COLO668 (cell line): Measurements from ENCODE around the gene KRT32.

ENCODE experiments used
- DNase-seq: peaks from one replicate; lab custom pipeline; 2025; ENCODE audit not compliant: unreplicated experiment; lab: John Stamatoyannopoulos, UW

Gene KRT32

DNA sequence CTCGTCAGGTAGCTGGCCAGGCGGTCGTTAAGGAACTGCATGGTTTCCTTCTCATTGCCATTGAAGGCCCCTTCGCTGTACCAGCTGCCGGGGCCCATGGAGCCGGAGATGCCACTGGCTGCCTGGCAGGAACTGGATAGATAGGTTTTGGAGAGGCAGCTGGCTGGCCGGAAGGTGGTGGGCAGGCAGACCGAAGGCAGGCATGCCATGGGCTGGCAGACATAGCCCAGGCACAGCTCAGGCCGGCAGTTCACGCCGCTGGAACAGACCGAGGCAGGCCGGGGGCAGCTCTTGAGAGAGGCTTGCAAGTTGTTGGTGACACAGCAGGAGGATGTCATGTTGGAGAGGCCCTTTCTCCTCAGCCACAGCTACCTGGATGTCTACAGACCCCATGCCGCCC lies at the start of gene KRT32:
Gene KRT32 (minus strand): TSS at position 399 of the 400 bp plus-strand sequence. CDS start 61 bp downstream, at position 338.
- DNase-seq = no peak

GRCh38 chr17:41516830-41517283 lies 49.7 kb upstream of the KRT32 start:
- no peak for DNase-seq

GRCh38 chr17:41516147-41516829 lies 49.1 kb upstream of the KRT32 start:
- DNase-seq = no peak

- DNase-seq = peak; percentile 56
These were observed 46.0 kb upstream of the KRT32 start for GRCh38 chr17:41513168-41513547.

DNA sequence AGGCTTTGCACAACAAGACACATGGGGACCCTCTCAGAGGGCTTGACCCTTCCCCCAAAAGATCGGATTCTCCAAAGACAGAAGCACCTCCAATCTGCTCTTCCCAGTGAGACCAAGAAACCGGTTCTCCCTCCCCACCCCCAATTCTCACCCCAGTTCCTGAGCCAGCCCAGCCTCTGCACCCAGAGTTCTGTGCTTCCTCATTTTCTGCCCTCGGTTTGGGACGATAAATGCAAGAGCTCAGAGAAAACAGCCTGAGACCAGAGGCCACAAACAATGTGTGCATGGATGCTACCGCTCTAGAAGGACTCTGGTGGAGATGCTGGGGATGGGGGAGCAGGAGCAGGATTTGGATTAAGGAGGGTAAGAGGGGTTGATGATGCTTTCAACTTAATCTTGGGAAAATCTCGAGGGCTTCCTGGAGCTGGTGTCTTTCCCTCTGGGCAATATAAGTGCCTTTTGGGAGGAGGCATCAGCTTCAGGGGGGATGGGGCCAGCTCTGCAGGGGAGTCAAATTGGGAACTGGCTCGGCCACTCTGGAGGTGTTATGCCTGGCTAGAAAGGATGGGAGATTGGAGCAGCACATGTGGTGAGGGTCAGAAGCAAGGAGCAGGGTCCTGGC lies 45.5 kb upstream of the KRT32 start:
- DNase-seq = no peak

- no peak for DNase-seq
These were observed 44.5 kb upstream of the KRT32 start for GRCh38 chr17:41511716-41512115.

GRCh38 chr17:41511116-41511515 lies 43.9 kb upstream of the KRT32 start:
- DNase-seq = peak; percentile 25

DNA sequence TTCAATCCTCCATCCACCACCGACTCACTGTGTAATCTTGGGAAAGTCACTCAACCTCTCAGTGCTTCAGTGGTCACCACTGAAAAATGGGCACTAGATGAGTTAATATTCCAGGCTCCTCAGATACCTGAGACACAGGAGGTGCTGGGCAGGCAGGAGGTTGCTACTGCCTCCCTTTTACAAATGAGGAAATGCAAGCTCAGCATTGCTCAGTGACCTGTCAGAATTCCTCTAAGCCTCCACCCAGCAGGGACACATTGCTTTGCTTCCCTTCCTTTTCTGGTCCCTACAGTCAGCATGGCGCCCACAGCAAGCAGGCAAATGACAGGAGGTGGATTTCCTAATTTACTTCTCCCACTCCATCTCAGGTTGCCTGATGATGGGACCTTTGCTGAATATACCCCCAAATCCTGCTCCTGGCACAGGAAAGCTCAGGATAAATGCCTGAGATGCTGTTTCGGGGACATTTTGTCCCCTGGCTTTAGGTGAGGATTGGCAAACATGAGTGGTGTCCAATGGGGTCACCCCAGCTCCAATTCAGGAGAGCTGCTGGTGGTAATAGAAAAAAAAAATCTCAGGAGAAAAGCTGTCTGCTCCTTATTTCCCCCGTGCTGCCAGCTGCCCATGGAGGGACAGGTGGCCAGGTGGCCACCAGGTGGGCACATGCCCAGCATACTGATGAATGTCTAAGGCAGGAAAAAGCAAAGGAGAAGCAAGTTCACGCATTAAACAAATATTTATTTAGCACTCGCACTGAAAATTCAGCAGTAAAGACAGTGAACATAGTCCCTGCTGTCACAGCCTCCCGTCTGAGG lies 43.3 kb upstream of the KRT32 start:
- peak; percentile 29 for DNase-seq

- DNase-seq = no peak
These were observed 40.2 kb upstream of the KRT32 start for GRCh38 chr17:41507315-41507880.

DNA sequence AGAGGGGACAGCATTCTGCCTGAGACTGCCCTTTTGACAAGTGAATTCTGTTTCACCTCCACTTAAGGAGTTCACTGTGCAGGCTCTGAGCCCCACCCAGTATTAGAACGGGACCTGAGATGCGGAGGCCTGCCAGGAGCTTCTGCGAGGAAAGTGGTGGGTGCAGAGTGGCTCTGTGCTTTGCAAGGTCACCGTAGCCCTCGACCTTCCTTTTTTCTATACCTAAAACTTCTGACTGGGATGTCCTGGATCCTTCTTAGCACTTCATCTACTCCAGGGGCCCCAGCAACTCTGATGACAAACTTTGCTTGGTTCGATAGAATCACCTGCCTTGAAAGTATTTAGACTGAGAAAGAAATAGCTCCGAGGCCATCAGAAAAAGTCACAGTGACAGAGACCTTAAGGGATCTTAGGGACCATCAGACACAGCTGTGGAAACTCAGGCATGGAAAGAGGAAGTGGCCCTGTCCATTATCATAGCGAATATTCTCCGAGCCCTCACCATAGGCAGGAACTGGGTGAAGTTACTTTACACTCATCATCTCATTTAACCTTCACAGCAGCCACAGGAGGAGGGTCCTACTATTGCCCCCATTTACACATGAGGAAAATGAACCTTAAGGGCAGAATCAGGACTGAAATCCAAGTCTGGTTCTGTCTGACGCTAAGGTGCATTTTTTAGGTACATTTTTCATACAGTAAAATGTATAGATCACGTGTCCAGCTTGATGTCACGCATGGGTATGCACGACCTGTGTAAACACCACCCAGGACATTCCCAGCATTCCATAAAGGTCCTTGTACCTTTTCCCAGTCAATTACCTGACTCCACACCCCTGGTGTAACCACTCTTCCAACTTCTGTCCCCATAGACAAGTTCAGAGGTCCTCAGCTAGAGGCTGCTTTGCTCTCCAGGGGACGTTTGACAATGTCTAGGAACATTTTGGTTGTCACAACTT lies 38.9 kb upstream of the KRT32 start:
- DNase-seq = no peak

- DNase-seq = no peak
These were observed 38.0 kb upstream of the KRT32 start, which contains the start of gene KRT13 for GRCh38 chr17:41505007-41505808. Gene KRT13, minus strand, starts transcription at chr17:41505612. Its CDS starts 62 bp downstream, at chr17:41505550.

GRCh38 chr17:41504246-41504977 lies 37.2 kb upstream of the KRT32 start:
- no peak for DNase-seq

DNA sequence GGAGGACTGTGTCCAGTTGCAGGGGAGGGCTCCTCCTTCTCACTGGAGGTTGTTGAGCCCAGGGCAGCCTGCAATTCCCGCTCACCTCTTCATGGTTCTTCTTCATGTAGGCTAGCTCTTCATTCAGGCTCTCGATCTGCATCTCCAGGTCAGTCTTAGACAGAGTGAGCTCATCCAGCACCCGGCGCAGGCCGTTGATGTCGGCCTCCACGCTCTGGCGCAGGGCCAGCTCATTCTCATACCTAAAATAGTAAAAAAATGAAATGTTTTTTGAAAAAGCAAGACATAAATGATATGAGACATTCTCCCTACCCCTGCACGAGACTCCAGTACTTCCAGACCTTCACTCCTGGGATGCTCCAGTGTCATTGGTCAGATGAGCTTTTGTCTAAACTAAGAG lies 36.0 kb upstream of the KRT32 start:
- no peak for DNase-seq

DNA sequence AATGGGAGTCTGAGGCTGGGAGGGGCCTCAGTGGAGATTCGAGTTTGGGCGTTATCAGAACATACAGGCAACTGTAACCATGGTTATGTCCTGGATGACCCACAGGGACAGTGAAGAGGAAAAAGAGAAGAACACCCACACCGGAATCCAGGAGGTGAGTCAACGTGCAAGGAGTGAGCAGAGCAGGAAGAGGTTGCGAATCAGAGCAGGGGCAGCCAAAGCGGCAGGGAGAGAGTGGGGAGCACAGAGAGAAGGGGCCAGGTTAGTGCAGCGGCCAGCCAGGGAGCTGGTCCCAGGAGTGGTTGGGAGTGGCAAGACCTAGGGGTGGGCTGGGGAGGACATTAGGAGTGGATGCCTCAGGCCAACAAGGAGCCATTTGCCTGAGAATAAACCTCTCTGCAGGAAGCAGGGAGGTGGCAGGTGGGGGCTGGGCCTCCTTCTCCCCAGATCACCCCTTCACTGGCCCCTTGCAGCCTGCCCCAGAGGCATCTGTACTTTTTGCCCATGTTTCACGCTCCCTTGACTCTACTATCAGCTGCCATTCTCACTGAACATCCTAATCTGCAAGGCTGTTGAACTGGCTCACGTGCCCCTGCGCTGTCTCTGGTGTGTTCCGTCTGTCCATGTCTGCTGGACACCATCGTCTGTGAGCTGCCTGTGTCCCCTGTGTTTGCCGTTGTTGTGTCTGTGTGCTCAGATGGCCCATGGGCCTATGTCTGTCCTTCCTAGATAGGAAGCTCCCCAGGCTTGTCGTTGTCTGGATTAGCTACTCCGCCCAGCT lies 33.1 kb upstream of the KRT32 start:
- DNase-seq = no peak

DNA sequence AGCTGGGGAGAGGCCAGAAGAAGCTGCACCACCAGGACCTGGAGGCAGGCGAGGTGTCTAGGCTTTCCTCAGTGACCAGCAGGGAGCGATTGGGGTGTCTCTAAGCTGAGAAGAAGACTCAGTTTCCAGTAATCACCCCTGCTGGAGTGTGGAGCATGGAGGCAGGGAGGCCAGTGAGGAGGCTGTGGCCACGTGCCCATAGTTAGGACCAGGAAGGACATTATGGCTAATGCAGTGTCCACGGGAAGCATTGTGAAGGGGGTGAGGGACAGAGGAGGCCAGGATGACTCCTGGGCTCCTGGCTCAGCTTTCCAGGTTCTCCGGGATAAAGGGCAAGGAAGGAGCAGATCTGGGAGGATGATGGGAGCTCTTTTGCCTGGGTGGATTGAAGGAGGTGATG lies 32.5 kb upstream of the KRT32 start:
- DNase-seq = no peak

DNA sequence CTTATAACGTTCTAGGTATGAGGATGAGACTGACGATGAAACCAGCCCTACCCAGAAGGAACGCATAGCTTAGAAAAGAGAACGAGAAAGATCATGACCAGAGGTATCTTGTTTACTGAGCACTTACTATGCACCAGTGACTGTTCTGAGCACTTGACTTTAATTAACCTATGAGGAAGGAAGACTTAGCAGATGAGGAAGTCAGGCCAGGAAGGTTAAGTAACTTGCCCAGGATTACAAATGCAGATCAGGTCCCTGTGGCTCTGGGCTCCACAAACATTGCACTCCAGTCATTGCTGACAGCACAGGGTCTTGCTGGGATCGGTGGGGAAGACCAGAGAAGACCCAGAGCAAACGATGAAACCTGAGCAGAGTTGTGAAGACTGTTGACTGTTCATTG lies 31.1 kb upstream of the KRT32 start:
- no peak for DNase-seq

DNA sequence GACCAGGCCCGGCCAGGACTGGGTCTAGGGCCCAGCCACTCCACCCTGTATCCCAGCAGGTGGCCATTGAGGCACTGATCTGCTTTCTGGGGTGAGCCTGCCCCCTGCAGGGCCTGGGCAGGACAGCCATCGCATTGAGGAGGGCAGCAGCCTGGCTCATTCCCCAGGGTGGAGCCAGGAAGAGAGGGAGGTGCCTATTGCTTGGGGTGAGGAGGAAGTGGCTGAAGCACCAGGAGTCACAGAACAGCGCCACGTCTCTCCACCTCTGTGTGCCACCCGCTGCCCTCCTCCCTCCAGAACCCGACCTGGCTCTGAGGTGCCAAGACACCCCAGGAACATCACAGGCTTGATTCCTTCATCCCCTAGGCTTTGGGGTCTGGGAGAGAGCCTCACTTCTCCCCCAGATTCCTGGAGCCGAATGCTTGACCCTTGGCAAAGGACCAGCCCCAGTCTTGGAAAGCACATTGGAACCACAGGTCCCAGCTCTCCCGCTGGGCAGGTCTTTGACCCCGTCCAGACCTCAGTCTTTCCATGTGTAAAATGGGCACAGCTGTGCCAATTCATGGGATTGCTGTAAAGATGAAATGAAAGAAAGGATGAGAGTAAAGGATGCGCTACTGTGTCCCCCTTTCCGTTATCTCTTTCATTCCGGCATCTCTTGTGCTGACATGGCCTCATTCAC lies 29.8 kb upstream of the KRT32 start:
- DNase-seq = peak; percentile 43

GRCh38 chr17:41494524-41494923 lies 27.3 kb upstream of the KRT32 start:
- DNase-seq = no peak
